HG03432 (cell line): Measurements from ENCODE around the gene GJA5.

Experiments used
- ATAC-seq: cut with Tn5 transposase; IDR thresholded peaks from one replicate; pipeline ENCODE4 v1.9.1; 2021; ENCODE audit warnings: mild to moderate bottlenecking, moderate library complexity; ENCODE audit not compliant: unreplicated experiment

The GJA5 gene

DNA sequence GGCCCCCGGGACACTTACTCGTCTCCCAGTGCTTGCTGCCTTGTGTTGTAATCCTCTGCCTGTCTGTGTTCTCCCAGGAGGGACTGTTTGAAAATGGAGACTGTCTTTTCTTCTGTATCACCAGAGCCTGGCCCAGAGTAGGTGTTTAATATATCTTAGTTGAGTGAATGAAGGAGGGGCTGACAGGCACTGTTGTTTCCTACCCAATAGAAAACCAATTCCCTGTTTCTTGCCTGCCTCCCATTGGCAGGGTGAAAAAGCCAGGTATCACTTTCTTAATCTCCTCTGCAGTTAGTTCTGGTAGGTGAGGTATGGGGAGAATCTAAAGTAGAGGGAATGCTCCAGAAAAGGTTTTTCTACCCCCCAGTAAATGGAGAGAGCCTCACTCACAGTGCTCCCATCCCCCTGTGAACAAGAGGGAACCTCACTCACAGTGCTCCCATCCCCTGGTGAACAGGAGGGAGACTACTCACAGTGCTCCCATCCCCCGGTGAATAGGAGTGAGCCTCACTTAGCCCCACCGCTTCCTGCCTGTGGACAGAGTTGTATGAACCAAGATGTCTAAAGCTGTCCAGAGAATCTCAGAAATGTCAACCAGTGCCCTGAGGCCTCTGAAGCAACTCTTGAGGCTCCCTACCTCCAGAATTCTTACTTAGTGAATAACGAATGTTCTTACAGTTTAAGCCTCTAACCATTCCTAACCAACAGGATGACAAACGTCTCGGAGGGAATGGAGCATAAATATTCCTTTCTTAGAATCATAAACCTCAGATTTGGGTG lies at the start of gene GJA5:
Gene GJA5, minus strand, starts transcription at position 122 of the 780 bp plus-strand sequence. CDS start 1,364 bp downstream, outside the sequence.
- ATAC-seq: no peak

DNA sequence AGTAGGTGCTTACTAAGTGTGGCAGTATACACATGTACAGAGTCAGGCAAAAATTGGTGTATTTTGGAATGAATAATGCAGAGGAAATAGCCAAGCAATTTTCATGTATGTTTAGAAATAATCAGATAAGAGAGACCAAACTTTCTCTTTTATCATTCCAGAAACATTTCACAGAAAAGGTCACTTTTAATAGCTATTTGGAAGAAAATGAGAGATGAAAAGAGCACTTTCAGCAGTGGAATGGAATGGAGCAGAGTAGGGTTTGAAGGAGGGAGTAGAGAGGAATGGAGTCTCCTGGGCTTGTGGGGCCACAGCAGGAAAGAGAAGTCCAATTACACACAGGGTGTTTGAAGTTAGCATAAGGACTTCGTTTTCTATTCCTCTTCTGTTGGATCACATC lies 48.8 kb upstream of the GJA5 start:
- ATAC-seq: no peak

DNA sequence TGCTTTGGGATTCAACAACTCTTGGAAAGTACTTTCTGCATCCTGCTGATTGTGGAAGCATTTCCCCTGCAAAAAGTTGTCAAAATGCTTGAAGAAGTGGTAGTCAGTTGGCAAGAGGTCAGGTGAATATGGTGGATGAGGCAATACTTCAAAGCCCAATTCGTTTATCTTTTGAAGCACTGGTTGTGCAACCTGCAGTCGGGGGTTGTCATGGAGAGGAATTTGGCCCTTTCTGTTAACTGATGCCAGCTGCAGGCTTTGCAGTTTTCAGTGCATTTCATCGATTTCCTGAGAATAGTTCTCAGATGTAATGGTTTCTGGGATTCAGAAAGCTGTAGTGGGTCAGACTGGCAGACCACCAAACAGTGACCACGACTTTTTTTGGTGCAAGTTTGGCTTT lies 47.6 kb upstream of the GJA5 start:
- no peak for ATAC-seq

DNA sequence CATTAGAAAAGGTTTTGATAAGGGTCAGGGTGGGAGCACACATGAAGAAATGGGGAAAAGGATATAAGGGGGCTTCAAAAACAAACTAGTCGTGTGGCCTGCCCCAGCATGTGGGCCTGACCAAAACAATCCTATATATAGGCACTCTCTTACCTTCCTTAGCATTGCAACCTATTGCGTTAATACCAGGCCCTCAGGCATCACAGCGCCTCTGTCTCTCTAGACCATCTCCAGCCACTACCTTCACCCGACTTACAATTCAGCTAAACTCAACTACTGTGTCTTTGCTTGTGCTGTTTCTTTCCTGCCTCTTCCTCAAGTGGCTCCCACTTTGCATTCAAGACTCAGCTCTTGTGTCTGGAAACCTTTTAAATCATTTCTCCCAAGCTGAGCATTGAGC lies 47.0 kb upstream of the GJA5 start:
- no peak for ATAC-seq

DNA sequence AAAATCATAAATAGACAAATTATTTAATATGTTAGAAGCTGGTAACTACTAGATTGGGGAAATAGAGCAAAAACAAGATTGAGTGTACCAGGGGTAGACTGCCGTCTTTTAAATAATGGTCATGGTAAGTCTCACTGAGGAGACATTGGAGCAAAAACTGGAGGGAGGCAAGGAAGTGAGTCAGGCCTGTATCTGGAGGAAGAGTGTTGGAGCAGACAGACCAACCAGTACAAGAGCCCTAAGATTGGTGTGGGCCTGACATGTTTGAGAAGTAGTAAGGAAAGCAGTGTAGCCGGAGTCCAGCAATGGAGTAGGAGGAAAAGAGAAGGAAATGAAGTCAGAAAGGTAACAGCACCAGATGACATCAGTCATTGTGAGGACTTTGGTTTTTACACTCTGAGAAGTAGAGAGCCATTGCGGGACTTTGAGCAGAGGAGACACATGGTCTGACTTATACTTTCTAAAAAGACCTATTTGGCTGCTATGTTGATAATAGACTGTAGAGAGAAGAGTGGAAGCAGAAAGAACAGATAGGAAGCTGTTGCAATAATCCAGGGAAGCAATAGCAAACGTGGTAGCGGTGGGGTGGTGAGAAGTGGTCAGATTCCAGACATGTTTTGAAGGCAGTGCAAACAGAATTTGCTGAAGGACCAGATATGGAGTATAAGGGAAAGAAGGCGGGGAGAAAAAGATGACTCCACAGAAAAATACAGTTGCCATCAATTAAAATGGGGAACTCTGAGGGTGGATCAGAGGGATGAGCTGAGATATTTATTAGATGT lies 44.7 kb upstream of the GJA5 start:
- ATAC-seq: no peak

DNA sequence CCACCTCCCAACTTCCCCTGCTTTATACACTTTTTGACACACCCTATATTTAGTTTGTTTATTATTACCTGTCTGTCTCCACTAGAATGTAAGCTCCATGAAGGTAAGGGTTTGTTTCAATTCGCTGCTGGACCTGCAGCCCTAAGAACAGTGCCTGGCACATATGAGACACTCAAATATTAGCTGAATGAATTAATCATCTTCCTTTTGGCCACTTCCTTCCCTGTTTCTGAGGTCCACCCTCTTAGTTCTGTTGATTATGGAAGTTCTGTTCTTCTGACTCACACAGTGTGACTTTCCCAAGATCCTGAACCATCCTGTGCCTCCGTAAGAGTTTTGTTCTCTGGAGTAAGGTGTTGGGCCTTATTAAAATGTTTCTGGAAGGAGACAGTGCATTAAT lies 40.4 kb upstream of the GJA5 start:
- ATAC-seq: no peak

DNA sequence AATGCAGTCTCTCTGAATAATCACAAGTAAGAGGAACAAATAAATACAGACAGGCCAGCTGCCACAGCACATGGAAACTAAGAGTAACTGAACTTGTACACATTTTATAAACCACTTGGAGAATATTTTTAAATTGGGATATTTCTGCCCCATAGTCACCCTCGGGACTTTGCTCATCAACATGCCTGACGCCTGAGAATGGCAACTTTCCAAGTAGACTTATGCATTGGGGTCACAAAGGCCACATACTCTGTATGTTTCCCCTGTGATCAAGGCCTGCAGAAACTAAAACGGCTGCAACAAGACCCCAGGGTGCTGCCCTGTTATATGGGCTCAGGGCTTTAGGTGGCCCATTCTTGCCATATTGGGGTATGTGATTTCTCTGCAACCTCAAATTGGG lies 38.3 kb upstream of the GJA5 start:
- ATAC-seq: no peak

DNA sequence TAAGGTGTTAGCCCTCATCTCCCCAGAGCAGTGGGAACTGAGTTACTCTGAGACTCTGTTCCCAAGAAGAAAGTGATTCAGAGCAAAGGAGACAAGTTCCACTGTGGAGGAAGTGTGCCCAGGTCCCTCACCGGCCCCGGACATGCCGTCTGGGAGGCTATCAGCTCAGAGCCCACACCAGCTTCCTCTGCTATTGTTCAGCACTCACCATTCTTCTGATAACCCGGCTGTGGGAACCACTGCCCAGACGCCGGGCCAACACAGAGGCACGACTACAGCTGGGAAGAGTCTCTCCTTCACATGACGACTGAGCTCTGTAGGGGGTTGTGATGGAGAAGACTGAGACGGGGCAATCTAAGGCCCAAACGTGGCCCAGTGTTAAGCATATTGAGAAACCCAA lies 34.2 kb upstream of the GJA5 start:
- ATAC-seq: no peak

DNA sequence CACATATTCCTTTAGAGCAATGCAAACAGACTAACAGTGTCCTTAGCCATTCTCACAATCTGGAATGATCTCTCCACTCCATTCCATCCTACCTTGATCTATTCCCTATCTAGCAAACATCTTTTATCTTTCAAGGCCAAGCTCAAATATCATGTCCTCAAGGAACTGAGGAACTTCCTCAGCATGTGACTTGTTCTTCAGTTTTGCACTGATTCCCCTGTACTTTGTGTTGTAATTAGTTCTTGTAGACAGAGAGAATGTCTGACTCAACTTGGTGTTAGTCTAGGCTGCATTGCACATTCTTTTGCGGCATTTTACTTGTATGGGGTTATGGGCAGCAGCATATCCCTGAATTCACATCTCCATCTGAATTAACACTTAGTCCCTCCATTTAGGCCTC lies 31.5 kb upstream of the GJA5 start:
- ATAC-seq: no peak

DNA sequence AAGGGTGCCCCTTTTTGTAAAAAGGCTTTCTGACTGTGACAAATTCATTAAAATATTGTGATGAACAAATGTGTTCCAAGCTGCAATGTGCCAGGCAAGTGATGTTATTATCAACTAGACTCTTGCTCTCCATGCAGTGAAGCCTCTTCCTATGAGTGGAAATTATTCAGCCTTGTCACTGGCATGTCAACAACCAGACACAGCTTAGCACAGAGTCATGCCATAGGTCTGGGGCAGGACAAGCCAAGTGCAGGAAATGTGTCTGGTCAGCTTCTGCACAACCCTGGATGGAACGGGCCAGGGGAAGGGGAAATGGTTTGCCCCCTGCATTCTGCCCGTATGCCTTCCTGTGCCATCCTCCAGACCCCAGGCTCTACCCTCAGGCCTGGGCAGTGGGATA lies 27.4 kb upstream of the GJA5 start:
- no peak for ATAC-seq

DNA sequence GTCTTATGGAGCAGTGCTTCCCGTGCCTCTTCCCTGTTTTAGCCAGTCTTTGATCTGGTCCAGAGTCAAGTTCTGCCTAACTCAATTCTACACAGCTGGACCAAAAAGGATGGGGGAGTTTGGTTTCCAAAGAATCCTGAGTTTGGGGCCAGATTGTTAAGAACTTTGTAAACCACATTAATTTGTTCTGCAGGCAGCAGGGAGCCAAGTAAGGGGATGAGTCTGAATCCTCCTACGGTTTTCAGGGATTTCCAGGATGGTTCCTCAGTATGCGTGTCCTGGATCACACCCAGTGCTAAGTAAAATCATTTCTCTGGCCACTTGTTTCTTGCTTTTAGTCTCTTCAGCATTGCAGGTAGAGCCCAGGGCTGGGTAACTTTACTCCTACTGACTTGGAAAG lies 26.1 kb upstream of the GJA5 start:
- no peak for ATAC-seq

DNA sequence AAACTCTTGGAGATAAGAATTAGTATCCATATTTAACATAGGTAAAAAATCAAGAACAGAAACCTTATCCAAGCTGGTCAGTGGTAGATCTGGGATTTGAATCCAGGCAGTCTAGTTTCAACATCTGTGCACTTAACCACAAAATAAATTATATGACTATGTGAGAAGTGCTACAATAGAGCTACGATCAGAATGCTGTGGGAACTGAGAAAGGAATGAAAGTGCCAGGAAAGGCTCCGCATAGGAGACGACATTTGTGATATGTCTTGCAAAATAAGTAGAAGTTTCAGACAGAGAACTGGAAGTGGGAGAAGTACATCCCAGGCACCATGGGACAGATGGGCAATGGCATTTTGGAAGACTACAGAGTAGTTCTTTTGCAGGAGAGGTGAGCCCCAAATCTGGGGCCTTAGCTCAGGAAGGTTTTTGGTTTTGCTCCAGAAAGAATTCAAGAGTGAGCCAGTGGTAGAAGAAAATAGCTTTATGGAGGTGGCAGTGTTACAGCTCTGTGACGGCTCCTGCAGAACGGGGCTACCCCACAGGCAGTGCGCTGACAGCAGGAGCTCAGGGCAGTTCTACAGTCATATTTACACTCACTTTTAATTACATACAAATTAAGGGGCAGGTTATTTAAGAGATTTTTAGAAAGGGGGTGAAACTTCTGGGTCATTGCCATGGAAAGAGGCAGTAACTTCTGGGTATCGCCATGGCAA lies 25.5 kb upstream of the GJA5 start:
- no peak for ATAC-seq

DNA sequence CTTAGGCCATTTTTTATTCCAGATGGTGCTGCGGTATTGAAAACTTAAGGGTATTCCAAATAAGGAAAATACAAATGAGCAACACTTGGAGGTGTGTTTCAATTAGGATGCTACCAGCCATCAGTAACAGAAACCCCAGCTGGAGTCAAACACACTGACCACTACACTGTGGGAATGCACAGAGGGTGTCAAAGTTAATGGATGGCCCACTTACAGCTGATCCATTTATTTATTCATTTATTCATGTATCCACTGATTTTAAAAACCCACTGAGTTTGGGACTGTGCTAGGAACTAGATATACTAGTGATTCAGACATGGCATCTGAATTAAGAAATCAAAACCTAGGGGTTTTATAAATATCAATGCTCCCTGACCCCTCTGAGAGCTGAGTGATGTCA lies 24.5 kb upstream of the GJA5 start:
- ATAC-seq: no peak

DNA sequence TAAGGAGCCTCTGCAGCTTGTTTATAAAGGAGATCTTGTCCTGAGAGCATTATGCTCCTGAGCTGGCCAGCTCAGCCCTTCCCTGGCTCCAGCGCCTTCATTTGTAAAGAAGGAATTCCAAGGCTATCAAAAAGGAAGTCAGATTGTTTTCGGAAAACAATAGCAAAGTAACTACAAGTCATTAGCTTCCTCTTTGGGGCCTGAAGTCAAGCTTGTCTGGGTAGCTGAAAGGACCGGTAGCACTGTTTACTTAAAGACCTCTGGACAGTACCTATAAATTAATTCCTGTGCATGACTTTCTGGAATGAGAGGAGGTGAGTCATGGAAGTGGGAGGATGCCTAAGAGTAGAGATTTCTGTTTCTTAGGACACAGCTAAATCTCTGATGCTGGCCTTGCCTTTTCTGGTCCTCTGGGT lies 20.7 kb upstream of the GJA5 start:
- no peak for ATAC-seq

DNA sequence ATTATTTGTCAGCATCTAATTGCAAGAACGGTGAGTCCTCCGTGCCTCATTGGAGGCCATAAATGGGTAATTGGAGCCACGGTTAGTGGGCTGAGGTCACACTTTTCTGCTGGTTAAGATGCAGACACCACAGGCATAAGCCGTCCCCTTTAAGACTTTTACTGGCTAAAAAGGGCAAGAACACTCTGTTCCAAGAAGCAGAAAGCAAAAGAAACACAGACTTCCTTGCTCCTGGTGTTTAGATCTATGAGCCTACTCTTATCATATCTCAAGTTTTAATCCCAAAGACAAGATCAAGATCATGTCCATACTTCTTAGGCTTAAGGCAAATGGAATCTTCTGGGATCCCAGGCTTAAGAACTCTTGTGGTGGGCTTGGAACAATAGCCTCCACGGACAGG lies 17.3 kb upstream of the GJA5 start:
- no peak for ATAC-seq

DNA sequence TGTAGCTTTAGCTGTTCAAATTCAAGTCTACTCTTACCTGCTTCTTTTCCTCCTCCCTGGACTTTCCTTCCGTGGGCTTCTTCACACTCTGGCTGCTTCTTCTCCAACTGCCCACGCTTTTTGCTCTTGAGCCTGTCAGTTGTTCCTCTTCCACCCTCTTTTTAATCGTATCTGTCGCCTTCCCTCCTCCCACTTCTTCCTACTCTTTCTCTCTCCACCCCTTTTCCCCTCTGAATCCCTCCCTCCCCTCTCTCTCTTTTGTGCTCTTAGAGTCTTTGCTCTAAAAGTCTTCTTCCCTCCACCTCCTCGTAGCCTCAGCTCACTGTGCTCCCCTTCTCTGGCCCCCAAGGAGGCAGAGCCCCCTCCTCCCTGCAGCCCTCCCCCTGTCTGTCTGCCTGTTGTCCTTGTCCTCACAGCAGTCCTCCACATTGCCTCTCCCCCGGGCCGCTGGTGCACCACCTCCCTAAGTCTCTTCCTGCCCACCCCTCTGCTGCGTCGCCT lies 12.9 kb upstream of the GJA5 start:
- ATAC-seq: no peak

DNA sequence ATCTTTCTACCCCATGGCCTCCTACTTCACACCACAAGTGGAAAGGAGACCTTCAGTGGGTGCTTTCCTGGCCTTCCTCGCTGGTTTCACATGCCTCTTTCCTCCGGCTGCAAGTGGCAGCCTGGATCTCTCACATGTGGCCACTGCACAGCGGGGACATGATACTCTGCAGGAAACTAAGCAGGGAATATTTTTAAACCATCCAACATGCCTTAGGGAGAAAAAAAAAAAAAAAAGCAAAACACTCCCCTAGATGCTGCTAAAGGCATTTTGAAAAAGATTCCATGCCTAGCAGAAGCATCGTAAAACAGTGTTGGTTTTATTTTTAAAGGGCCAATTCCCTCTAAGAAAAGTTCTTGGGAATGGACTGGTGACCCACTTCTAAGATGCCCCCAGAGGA lies 12.2 kb upstream of the GJA5 start:
- no peak for ATAC-seq

DNA sequence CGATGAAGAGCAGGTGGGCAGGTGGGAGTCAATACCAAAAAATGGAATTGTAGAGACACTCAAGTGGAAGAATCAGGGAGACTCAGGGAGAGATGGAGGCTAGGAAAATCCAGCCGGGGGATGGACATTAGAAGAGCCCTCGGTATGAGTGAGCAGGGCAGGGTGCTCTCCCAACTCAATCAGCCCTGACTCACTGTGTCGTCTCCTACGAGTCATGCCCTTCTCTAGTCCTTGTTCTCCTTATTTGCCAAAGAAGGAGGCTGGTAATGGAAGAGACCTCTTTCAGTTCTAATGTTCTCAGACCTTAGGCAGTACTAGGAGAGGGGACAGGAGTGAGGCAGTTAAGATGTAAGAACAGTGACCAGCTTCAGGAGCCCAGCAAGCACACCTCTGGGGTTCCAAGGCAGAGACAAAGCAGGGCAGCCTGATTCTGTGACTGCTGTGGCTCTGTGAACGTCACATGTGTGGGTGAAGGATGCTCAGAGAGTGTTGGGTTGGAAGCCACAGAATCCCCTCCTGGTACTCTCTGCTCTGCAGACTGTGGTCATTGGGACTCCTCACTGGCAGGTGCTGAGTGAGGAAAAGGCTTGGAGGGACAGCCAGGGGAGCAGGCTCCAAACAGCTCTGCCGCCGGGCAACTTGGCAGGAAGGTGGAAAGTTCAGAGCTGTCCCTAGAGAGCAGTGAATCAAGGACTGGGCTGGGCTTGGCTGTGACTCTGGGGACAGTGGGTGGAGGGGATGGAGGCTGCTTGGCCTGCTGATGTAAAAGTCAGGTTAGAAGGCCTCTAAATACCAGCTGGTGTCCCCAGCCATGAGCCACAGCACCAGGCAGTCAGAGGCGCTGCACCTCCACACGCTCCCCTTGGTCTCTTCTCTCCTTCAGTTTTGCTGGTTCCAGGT lies 11.1 kb upstream of the GJA5 start:
- no peak for ATAC-seq

DNA sequence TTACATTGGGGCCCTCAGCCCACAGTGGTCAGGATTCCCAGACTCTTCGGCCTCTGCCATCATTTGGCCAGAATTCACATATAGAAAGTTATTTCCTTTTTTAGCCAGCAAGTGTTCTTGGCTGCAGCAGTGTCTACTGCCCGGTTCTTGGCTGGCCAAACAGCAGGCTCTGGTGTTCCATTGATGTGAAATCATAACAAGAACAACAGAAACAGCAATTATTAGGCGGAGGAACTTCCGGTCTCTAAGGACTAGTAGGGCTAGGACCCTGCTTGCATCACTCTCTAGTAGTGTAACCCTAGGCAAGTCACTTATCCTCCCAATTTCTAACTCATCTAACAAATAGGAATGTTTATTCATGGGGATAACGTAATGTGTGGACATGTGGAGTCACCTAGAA lies 8.7 kb upstream of the GJA5 start:
- no peak for ATAC-seq

DNA sequence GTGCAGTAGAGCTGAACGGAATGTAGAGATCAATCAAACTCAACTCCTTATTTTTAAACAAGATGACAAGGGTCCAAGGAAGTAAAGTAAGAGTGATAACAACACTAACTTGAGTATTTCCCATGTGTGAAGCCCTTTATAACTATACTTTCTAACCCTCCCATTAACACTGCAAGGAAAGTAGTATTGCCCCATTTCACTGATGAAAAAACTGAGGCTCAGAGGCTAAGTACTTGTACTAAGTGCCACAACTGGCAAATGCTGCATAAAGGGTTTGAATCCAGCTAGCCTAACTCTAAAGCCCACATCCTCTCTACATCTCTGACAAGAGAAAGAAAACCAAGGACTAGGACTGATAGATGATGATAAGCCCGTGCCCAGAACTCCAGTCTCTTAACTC lies 8.2 kb upstream of the GJA5 start:
- ATAC-seq: no peak

DNA sequence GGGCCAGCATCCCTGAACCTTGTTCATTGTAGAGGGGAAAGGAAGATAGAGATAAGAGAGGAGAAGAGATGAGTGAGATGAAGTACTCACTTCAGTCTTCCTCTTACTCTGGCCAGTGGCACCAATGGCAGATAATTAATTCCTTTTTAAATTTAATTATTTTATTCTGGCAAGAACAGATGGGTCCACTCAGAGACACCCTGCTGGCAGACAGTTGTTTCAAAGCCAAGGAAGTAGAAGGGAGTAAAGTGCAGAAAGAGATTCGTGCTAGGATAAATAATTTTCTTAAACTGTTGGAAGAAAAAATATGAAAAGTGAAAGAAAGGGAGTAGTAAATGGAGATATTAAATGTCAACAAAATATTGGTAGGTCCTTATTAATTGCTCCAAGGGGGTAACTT lies 7.7 kb upstream of the GJA5 start:
- ATAC-seq: no peak
